NCI-H2029 (cell line): ENCODE measurements around the gene LOC128125822.
"Not testable (repeated sequence)": the region's sequence is repeated elsewhere in the genome, so short reads cannot be mapped to it uniquely, and the experiment has no call there.

Source experiments
- DNase-seq: peaks from one replicate; lab custom pipeline; 2025; lab: John Stamatoyannopoulos, UW

The LOC128125822 gene

GRCh38 chr6:63572044-63572746 is at the start of gene LOC128125822, which contains the start of gene PTP4A1:
TSS of gene LOC128125822 (plus strand) at chr6:63572480.
TSS of gene PTP4A1 (plus strand) at chr6:63572480. CDS start at chr6:63576881, 4,401 bp downstream.
- DNase-seq, result peak; percentile 94

GRCh38 chr6:63522911-63523287 is 49.4 kb upstream of the LOC128125822 start:
- not testable (repeated sequence) for DNase-seq

- no peak for DNase-seq
These were observed 48.6 kb upstream of the LOC128125822 start for GRCh38 chr6:63523630-63524029.

- no peak for DNase-seq
These were observed 46.9 kb upstream of the LOC128125822 start for GRCh38 chr6:63525186-63525878.

- no peak for DNase-seq
These were observed 45.3 kb upstream of the LOC128125822 start for GRCh38 chr6:63526931-63527330.

- DNase-seq, result no peak
These were observed 44.4 kb upstream of the LOC128125822 start for GRCh38 chr6:63527658-63528514.

GRCh38 chr6:63529498-63529897 is 42.8 kb upstream of the LOC128125822 start:
- DNase-seq, result no peak

- DNase-seq, result no peak
These were observed 42.1 kb upstream of the LOC128125822 start for GRCh38 chr6:63530182-63530581.

- no peak for DNase-seq
These were observed 41.3 kb upstream of the LOC128125822 start for GRCh38 chr6:63530991-63531390.

- no peak for DNase-seq
These were observed 39.3 kb upstream of the LOC128125822 start for GRCh38 chr6:63533026-63533425.

GRCh38 chr6:63533952-63534351 is 38.3 kb upstream of the LOC128125822 start:
- DNase-seq, result no peak

- no peak for DNase-seq
These were observed 34.9 kb upstream of the LOC128125822 start for GRCh38 chr6:63537201-63537958.

GRCh38 chr6:63537959-63538300 is 34.4 kb upstream of the LOC128125822 start:
- DNase-seq, result no peak

GRCh38 chr6:63538550-63538949 is 33.7 kb upstream of the LOC128125822 start:
- no peak for DNase-seq

- DNase-seq, result no peak
These were observed 29.3 kb upstream of the LOC128125822 start for GRCh38 chr6:63543001-63543400.

- no peak for DNase-seq
These were observed 28.3 kb upstream of the LOC128125822 start for GRCh38 chr6:63543982-63544381.

- no peak for DNase-seq
These were observed 26.0 kb upstream of the LOC128125822 start for GRCh38 chr6:63546236-63546635.

- no peak for DNase-seq
These were observed 25.6 kb upstream of the LOC128125822 start for GRCh38 chr6:63546697-63547096.

- DNase-seq, result no peak
These were observed 23.2 kb upstream of the LOC128125822 start for GRCh38 chr6:63549076-63549475.

GRCh38 chr6:63553208-63553607 is 19.1 kb upstream of the LOC128125822 start:
- DNase-seq, result no peak

GRCh38 chr6:63553900-63554299 is 18.4 kb upstream of the LOC128125822 start:
- DNase-seq, result no peak

GRCh38 chr6:63554782-63555181 is 17.5 kb upstream of the LOC128125822 start:
- DNase-seq, result no peak
